GM12873 (cell line): ENCODE measurements around the gene OPN1MW3.
A peak's percentile ranks its signal among the peaks of the same experiment; 100 is the strongest.

Experiments
- TF ChIP-seq, protein P1 (sequence below): IDR thresholded peaks from 2 replicates; pipeline ENCODE4 v1.5.1; 2012; ENCODE audit warnings: low read depth, mild to moderate bottlenecking, moderate library complexity, low read length, control low read depth; ENCODE audit not compliant: insufficient read depth; ENCODE audit errors: missing control alignments

OPN1MW3 gene

DNA sequence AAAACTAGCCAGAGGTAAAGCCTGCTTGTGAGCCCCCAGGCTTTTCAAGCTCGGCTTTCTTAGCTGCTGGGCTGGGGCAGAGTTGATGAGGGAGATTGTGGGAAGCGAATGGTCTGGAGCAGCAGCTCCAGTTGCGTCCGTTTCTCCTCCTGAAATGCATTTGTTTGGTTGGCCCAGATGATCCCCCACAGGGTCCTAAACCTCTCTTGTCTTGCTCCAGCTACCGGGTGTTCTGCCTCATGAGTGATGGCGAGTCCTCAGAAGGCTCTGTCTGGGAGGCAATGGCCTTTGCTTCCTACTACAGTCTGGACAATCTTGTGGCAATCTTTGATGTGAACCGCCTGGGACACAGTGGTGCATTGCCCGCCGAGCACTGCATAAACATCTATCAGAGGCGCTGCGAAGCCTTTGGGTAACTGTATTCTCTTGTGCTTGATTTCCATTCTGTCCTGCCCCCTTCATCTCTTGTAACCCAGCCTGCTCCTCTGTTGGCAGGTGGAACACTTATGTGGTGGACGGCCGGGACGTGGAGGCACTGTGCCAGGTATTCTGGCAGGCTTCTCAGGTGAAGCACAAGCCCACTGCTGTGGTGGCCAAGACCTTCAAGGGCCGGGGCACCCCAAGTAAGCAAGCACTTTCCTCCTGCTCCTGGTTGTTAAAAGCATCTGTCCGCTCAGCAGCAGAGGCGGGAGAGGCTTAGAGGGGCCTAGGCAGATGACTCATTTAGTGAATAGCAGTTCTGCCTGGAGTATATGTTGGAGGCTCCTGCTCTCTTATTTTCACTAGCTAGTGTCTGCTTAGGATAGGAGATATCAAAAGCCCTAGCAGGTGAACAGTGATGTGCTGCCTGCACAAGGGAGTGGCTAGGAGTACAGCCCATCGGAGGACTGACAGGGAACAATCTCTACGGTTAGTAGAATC lies 53.5 kb downstream of the OPN1MW3 start:
- TF ChIP-seq, protein P1, sequence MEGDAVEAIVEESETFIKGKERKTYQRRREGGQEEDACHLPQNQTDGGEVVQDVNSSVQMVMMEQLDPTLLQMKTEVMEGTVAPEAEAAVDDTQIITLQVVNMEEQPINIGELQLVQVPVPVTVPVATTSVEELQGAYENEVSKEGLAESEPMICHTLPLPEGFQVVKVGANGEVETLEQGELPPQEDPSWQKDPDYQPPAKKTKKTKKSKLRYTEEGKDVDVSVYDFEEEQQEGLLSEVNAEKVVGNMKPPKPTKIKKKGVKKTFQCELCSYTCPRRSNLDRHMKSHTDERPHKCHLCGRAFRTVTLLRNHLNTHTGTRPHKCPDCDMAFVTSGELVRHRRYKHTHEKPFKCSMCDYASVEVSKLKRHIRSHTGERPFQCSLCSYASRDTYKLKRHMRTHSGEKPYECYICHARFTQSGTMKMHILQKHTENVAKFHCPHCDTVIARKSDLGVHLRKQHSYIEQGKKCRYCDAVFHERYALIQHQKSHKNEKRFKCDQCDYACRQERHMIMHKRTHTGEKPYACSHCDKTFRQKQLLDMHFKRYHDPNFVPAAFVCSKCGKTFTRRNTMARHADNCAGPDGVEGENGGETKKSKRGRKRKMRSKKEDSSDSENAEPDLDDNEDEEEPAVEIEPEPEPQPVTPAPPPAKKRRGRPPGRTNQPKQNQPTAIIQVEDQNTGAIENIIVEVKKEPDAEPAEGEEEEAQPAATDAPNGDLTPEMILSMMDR: no peak

DNA sequence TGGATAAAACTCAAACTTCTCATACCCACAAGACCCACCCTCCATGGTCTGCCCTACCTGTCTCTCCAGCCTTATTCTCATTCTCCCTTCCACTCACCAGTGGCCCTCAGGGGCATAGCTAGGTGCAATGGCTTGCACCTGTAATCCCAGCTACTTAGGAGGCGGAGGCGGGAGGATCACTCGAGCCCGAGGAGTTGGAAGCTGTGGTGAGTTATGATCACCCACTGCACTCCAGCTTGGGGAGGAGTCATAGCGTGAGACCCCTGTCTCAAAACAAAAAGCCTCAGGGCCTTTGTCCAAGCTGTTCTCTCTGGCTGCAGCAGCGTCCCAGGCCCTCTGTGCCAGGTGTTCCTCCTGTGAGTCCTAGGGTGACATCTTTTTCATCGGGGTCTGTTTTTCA lies 54.7 kb downstream of the OPN1MW3 start:
- TF ChIP-seq, protein P1: no peak

DNA sequence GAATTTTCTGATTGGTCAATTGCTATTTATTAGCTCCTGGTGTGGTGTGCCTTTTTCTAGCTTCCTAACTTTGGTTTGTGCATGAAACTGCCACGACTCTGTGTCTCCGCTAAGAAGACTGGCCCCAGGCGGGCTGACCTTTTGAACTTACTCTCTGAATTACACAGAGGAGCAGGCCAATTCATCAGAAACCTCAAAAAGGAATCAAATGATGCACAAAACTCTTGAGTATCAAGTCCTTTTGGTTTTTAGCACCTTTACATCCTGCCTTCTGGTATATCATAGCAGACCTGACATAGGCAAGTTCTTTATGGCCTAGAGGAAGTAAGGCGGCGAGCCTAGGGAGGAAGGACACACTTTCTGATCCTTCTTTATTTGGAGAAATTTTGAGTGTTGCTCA lies 55.8 kb downstream of the OPN1MW3 start:
- TF ChIP-seq, protein P1: no peak

DNA sequence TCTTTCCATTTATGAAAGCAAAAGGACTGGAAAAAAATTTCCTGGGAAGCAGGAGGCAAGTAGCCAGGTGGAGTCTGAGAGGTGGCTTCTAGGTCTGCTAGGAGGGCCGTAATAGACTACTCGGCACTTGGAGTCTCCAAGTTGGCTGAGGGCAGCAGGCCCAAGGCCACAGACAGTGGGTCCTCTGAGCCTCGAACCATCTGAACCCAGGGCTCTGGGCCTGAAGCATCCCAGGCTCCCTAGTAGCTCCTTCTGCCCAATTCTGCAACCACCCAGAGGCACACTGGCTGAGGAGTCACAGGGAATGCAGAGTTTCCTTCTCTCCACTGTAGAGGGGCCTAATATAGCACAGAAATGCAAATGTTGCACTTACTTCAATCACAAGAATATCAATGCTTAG lies 58.0 kb downstream of the OPN1MW3 start:
- TF ChIP-seq, protein P1: no peak

DNA sequence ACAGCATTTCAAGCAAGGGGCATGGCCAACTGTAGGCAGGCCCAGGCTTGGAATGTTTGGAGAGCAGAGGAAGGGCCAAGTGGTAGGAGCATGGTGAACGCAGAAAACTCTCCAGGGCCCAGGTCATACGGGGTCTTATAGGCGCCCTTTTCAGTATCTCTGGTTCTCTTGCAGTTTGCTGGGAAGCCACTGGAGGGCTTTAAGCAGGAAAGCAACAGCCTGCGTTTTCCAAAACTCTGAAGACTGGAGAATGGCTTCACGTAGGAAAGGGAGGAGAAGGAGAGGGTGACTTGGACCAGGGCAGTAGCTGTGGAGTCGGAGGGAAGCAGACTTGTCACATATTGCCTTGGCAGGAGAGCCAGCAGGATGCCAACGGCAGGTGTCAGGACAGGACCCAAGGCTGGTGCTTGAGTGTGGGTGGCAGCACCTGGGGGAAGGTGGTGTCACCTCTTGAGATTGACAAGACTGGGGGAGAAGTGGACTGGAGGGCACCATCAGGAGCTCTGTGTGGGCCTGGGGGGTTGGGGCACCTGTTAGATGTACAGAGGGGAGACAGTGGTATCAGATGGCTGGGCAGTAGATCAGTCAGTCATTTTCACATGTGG lies 60.1 kb downstream of the OPN1MW3 start:
- TF ChIP-seq, protein P1: peak; percentile 48

DNA sequence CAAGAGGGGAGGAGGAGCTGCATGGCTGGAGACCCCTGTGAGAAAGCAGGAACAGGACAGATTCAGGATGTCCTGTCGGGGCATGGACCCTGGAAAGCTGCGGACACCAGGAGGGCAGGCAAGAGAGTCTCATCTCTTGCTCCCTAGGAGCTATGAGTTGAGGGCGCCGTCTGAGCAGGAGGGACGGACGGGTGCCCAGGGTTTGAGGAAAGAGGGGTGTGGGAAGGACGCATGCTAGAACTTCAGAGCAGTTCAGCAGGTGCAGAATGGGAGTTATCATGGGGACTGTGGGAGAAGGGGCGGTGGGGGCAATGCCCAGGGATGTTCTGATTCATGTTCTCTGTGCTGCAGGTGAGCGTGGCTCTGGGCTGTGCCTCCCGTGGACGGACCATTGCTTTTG lies 63.0 kb downstream of the OPN1MW3 start:
- TF ChIP-seq, protein P1: no peak
